K562 treated with DMSO at 1 percent for 12 hours (cell line): ENCODE results near the gene AMH. TPM values are rescaled to one million over a fixed set of nuclear protein-coding genes. Genes with fewer than 3 reads are reported as not detected.

Source experiments
- total RNA-seq: library from RNA; unstranded; fragments of 300-600 nt; gene quantifications from 2 replicates; pipeline ENCODE4 v1.2.3, GENCODE V29; 2022; ENCODE audit not compliant: insufficient read depth

AMH gene
- 31.0 and 34.0 TPM in 2 replicates for total RNA-seq

DNA sequence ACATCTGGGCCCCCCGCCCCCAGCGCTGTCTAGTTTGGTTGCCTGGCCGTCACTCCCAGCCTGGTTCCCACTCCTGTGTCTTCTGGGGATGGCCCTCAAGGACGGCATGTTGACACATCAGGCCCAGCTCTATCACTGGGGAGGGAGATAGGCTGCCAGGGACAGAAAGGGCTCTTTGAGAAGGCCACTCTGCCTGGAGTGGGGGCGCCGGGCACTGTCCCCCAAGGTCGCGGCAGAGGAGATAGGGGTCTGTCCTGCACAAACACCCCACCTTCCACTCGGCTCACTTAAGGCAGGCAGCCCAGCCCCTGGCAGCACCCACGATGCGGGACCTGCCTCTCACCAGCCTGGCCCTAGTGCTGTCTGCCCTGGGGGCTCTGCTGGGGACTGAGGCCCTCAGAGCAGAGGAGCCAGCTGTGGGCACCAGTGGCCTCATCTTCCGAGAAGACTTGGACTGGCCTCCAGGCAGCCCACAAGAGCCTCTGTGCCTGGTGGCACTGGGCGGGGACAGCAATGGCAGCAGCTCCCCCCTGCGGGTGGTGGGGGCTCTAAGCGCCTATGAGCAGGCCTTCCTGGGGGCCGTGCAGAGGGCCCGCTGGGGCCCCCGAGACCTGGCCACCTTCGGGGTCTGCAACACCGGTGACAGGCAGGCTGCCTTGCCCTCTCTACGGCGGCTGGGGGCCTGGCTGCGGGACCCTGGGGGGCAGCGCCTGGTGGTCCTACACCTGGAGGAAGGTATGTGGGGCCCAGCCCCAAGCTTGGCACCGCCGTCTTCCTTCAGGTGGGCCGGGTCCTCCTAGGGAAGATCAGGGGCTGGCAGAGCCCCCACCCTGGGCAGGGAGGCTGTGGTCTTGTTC, at the start of gene AMH:
Gene AMH (plus strand): TSS at position 314 of the 857 bp plus-strand sequence. CDS start 10 bp downstream, at position 324.

DNA sequence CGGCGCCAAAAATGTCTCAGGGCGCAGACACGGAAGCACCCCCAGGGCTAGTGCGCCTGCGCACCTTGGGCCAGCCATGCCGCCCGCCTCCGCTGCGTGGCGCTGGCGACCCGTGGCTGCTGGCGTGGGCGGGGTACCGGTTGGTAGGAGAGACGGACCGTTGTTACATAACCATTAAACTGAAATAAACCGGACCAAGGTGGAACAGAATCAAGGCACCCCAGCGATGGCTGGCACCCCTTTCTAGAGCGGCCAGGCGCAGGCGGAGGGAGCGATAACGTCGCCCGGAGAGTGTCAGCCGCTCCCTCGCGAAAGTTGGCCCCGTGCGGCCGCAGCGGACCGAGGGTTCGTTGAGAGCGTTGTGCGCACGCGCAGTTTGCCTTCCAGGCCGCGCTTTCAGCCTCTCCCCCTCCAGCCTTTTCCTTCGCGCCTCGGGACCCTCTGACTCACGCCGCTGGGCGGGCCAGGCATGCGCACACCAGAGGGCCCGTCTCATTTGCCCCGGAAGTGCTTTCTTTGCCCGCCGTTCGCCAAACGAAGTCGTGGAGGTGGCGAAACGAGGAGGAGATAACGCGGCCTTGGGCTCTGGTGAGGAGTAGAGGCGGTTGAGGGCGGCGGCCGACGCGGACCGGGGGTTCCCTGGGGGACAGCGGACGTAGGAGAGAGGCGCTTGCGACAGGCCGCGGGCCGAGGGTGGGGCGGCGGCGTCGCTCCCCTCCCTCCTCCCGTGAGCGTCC, 12.6 kb upstream of the AMH start, which contains the start of the genes PLEKHJ1 and SF3A2:
Gene PLEKHJ1 (minus strand): TSS at position 16 of the 737 bp plus-strand sequence. CDS start 81 bp downstream, outside the sequence.
Gene SF3A2 (plus strand): TSS at position 511 of the 737 bp plus-strand sequence. CDS start 6,595 bp downstream, outside the sequence.

DNA sequence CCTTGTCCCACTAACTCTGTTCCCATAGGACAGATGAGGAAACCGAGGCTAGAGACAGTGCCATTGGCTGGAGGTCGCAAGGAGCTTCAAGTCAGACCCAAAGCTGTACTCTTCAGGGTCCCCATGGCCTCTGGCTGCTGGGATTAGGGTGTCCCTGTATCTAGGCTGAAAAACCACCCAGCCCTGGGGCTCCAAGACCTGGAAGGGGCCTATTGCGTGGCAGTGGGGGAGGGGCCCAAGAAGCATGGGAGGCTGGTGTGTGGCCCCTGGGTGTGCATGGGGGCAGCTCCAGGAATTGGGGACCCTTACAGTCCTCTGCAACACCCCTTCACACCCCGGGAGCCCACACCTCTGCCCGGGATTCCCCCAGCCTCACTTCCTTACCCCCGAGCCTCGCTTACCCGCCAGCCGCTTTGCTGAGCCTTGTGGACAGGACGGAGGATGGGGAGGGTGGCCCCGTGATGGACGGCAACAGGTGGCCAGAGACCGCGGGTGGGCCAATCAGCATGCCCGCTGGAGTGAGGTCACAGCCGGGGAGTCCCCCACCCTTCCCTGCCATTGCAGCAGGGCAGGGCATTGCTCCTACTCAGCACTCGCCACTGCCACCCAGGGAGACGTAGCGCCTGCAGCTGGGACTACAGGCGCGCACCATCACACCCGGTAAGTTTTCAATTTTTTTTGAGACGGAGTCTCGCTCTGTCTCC, 7.0 kb downstream of the AMH start, which contains the start of gene JSRP1:
Gene JSRP1 (minus strand): TSS at position 436 of the 704 bp plus-strand sequence. CDS start 1,103 bp downstream, outside the sequence.

DNA sequence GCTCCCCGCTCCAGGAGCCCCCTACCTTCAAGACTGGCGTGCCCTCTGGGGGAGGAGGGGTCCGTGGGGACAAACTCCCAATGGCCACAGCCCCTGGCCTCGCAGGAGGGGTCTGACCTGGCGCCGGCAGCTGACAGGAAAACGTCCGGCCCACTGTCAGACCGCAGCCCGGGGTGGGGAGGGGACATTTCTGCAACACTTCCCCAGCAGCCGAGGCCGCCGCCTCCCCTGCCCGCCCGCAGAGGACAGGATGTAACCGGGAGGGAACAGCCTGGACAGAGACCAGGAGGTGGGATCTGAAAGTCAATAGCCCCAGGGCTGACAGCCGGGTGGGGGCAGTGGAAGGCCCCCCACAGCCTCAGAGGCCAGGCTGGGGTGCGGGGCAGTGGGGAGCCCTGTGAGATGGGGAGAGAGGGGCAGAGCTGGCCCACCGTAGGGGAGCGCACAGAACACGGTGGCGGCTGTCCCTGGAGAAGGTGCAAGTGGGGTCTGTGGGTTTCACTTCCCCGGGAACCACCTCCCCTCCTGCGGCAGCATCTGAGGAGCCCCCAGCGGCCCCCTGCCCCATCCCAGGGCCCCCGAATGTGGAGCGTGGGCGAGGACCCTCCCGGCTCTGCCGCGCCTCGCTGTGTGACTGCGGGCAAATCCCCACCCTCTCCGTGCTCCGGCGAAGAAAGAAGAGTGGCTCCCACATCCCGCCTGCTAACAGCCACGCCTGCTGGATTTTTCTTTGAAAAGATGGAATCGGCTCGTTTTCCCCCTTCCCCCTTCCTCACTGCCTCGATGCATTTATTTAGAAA, 33.1 kb downstream of the AMH start, which contains the start of gene PEAK3:
Gene PEAK3 (minus strand): TSS at position 114 of the 800 bp plus-strand sequence. CDS start 1,244 bp downstream, outside the sequence.

Other genes starting within 250 kb of the AMH start
- 79.8 and 89.2 TPM in 2 replicates for gene BTBD2, start 233.6 kb upstream of the AMH start, total RNA-seq
- gene MKNK2, start 198.1 kb upstream of the AMH start, total RNA-seq: 220 and 387 TPM in 2 replicates
- gene MOB3A, start 153.0 kb upstream of the AMH start, total RNA-seq: 9.5 and 14.9 TPM in 2 replicates
- 1.2 and 1.6 TPM in 2 replicates for gene IZUMO4, start 152.4 kb upstream of the AMH start, total RNA-seq
- 68.6 and 125 TPM in 2 replicates for gene AP3D1, start 97.8 kb upstream of the AMH start, total RNA-seq
- gene DOT1L, start 85.4 kb upstream of the AMH start, total RNA-seq: 16.7 and 43.9 TPM in 2 replicates
- 160 and 185 TPM in 2 replicates for gene PLEKHJ1, start 13.0 kb upstream of the AMH start, total RNA-seq
- 62.8 and 101 TPM in 2 replicates for gene SF3A2, start 12.5 kb upstream of the AMH start, total RNA-seq
- gene JSRP1, start 7.1 kb downstream of the AMH start, total RNA-seq: 2.0 TPM in 1 of 2 replicates, not detected in the other
- gene PEAK3, start 32.9 kb downstream of the AMH start, total RNA-seq: not detected in 2 replicates
- 0.36 and 0.94 TPM in 2 replicates for gene LINGO3, start 58.8 kb downstream of the AMH start, total RNA-seq
- gene LSM7, start 79.3 kb downstream of the AMH start, total RNA-seq: 303 and 460 TPM in 2 replicates
- 32.7 and 67.2 TPM in 2 replicates for gene SPPL2B, start 79.4 kb downstream of the AMH start, total RNA-seq
- 0.79 and 3.2 TPM in 2 replicates for gene TMPRSS9, start 110.9 kb downstream of the AMH start, total RNA-seq
- 42.7 and 59.3 TPM in 2 replicates for gene TIMM13, start 178.3 kb downstream of the AMH start, total RNA-seq
- 37.0 and 59.9 TPM in 2 replicates for gene LMNB2, start 207.6 kb downstream of the AMH start, total RNA-seq
- gene GADD45B, start 226.8 kb downstream of the AMH start, total RNA-seq: 6.9 and 9.1 TPM in 2 replicates